ENCODE measurements around the gene PTPN4.

DNA sequence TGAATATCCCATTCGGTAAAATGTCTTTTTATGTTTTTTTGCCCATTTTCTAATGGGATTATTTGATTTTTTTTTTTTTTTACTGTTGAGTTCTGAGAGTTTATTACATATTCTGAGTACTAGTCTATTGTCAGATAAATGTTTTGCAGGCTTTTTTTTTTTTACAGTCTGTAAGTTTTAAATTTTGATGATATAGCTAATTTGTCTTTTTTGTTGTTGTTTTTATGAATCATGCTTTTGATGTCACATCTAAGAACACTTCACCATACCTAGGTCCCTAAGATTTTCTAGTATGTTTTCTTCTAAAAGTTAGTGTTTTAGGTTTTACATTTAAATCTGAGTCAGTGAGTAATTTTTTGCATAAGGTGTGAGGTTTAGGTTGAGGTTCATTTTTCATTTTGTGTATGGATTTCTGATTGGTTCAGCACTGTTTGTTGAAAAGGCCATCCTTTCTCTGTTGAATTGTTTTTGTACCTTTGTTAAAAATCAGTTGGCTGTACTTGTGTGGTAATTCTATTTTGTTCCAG lies 40.7 kb downstream of the PTPN4 start:
- TF ChIP-seq, protein P1, sequence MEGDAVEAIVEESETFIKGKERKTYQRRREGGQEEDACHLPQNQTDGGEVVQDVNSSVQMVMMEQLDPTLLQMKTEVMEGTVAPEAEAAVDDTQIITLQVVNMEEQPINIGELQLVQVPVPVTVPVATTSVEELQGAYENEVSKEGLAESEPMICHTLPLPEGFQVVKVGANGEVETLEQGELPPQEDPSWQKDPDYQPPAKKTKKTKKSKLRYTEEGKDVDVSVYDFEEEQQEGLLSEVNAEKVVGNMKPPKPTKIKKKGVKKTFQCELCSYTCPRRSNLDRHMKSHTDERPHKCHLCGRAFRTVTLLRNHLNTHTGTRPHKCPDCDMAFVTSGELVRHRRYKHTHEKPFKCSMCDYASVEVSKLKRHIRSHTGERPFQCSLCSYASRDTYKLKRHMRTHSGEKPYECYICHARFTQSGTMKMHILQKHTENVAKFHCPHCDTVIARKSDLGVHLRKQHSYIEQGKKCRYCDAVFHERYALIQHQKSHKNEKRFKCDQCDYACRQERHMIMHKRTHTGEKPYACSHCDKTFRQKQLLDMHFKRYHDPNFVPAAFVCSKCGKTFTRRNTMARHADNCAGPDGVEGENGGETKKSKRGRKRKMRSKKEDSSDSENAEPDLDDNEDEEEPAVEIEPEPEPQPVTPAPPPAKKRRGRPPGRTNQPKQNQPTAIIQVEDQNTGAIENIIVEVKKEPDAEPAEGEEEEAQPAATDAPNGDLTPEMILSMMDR (IDR thresholded peaks at IDR 0.05) = no peak
- TF ChIP-seq ZFX (IDR thresholded peaks at IDR 0.05; ENCODE audit: borderline replicate concordance) = no peak

Measured in 22Rv1 (cell line).